BE2C (cell line): ENCODE measurements around the gene MAN1C1.

Experiments used
- DNase-seq: peaks from one replicate; pipeline ENCODE4 v3.0.0-alpha.2; 2020
- H3K27me3 ChIP-seq: fragments of 250-450 bp; sonication (Bioruptor Pico); 2 replicates; pipeline ENCODE4 v1.5.1; 2020; ENCODE audit warnings: mild to moderate bottlenecking
- H3K36me3 ChIP-seq: fragments of 250-450 bp; sonication (Bioruptor Pico); 2 replicates; pipeline ENCODE4 v1.5.1; 2020; ENCODE audit warnings: mild to moderate bottlenecking
- H3K4me1 ChIP-seq: fragments of 250-450 bp; sonication (Bioruptor Pico); 2 replicates; pipeline ENCODE4 v1.5.1; 2020
- H3K4me3 ChIP-seq: 2 replicates; pipeline ENCODE4 v1.5.1; 2011; ENCODE audit warnings: low read depth, low read length
- H3K9me3 ChIP-seq: fragments of 250-450 bp; sonication (Bioruptor Pico); 2 replicates; pipeline ENCODE4 v1.5.1; 2020
- TF ChIP-seq, protein P1 (sequence below): IDR thresholded peaks from 2 replicates; pipeline ENCODE4 v1.5.1; 2012; ENCODE audit warnings: mild to moderate bottlenecking, low read depth, low read length

The MAN1C1 gene

DNA sequence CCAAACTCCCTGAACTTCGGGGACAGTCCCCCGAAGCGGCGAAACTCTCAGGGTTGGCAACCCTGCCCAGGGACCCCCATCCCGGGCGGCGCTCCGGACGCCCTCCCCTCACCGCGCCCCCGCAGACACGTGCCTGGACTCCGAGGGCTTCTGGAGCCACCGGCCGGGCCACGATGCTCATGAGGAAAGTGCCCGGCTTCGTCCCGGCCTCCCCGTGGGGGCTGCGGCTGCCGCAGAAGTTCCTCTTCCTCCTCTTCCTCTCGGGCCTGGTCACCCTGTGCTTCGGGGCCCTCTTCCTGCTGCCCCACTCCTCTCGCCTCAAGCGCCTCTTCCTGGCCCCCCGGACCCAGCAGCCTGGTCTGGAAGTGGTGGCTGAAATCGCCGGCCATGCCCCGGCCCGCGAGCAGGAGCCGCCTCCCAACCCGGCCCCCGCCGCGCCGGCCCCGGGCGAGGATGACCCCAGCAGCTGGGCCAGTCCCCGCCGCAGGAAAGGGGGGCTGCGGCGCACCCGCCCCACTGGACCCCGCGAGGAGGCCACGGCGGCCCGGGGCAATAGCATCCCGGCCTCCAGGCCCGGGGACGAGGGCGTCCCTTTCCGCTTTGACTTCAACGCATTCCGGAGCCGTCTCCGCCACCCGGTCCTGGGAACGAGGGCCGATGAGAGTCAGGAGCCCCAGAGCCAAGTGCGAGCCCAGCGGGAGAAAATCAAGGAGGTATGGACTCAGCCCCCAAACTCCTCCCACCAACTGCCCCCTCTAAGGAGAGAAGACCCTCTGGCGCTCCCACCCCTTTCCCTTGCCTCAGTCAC is 1.2 kb downstream of the MAN1C1 start:
- TF ChIP-seq, protein P1, sequence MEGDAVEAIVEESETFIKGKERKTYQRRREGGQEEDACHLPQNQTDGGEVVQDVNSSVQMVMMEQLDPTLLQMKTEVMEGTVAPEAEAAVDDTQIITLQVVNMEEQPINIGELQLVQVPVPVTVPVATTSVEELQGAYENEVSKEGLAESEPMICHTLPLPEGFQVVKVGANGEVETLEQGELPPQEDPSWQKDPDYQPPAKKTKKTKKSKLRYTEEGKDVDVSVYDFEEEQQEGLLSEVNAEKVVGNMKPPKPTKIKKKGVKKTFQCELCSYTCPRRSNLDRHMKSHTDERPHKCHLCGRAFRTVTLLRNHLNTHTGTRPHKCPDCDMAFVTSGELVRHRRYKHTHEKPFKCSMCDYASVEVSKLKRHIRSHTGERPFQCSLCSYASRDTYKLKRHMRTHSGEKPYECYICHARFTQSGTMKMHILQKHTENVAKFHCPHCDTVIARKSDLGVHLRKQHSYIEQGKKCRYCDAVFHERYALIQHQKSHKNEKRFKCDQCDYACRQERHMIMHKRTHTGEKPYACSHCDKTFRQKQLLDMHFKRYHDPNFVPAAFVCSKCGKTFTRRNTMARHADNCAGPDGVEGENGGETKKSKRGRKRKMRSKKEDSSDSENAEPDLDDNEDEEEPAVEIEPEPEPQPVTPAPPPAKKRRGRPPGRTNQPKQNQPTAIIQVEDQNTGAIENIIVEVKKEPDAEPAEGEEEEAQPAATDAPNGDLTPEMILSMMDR = no peak
- Histone ChIP-seq H3K4me1 (no peaks in the 10 kb centered on the region; the same call in 1 of the 2 replicates), H3K36me3 (no peaks in the 10 kb centered on the region), H3K9me3 (no peaks in the 10 kb centered on the region), H3K4me3 (no peak overlapping the region), H3K27me3 (no peaks in the 10 kb centered on the region)
- DNase-seq = no peak

DNA sequence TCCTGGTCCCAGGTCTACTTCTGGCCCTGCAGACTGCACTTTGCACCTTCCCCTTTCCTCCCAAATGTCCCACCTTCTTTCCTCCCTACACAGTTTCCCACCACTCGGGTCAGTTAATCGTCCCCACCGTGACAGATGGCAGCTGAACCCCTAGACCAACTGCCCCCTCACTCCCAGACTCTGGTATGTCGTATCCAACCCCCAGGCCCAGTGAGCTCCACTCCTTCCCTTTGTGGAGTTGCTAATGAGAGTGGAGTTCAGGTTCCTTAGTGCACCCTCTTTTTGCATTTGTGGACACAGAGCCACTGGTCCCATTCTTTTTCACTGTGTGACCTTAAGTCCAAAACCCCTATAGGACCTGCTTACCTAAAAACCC is 1.8 kb downstream of the MAN1C1 start:
- TF ChIP-seq, protein P1 = no peak
- H3K36me3 ChIP-seq = no peaks in the 10 kb centered on the region
- H3K9me3 ChIP-seq = no peaks in the 10 kb centered on the region
- DNase-seq = no peak
- H3K4me3 ChIP-seq = no peak overlapping the region
- no peaks in the 10 kb centered on the region for H3K27me3 ChIP-seq
- no peaks in the 10 kb centered on the region; the same call in 1 of the 2 replicates for H3K4me1 ChIP-seq

DNA sequence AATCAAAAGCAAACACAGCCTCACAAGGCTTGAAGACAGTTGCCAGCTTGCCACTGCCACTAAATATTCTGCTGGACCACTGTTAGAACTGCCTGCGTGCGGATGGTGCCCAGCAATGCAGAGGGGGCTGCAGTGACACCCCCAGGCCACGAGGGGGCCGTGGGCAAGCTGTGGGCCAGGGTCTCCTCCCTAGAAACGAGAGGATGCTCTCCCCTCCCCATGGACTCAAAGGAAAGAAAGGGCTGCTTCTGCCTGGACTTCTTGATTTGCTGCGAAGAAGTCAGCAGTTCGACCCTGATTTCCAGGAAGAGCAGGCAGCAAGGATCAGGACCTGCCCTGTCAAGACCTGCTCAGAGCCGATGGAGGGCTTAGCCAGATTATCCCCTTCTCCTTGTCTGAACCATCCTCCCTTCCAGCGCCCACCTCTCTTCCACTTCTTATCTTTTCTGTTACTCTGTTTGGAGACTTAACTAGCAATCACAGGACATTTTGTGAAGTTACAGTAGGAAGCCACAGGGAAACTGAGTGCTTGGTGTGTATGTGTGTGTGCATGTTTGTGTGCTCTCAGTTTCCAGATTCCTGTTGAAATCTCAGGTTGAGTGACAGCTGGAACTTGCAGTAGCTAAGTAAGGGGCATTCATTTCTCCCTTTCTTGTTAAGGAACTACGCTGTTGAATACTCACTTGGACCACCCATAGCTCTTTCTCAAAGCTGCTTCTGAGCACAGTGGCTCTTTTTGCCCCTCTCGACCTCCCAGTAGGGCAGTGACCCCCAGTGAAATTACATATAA is 2.7 kb downstream of the MAN1C1 start:
- peak; percentile 57 for DNase-seq
- Histone ChIP-seq H3K4me1 (no peaks in the 10 kb centered on the region; the same call in 1 of the 2 replicates), H3K4me3 (no peak overlapping the region), H3K9me3 (no peaks in the 10 kb centered on the region), H3K36me3 (no peaks in the 10 kb centered on the region), H3K27me3 (no peaks in the 10 kb centered on the region)
- TF ChIP-seq, protein P1 = peak; percentile 74

DNA sequence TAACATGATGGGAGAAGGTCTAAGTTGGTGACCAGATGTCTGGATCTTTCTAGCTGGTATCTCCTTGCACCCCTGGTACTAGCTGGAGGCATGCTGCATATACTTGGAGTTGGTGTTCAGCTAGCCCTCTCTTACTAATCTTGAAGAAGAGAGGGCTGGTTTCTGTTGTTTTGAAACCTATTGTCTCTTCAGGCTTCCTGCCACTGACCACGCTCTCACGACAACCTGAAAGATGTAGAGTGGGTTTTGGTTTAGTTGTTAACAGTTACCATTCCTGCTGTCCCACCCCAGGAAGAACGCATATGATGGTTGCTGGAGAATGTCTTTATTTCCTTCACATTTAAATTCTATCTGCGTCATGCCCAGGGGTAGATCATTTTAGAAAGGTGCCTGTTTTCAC is 3.6 kb downstream of the MAN1C1 start:
- DNase-seq = no peak

DNA sequence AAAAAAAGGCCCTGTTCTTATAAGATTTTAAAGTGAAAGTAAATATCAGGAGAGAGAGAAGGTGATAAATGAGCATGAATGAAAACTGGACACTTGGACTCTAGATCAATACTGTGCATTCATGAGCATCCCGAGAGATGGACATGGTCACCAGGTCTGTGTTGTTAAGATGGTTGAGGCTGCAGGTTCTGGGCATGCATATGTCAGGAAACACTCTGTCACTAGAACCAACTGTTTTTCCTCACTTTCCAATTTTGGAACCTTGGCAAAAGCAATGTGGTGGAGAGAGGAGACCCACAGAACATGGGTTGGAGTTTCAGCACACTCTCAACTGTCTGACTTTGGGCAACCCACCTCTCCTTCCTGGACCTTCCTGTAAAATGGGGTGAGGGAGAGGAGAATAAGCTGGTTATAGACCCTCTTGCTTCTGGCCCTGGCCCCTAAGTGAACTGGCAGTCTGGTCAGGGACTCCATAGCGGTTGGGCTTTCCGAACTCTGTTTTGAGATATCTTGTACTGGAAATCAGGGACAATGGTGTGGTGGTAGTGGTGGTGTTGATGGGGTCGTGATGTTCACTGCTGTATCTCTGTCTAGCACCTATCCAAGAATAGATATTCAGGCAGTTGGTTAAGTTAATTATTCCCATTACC is 4.2 kb downstream of the MAN1C1 start:
- H3K4me1 ChIP-seq = no peaks in the 10 kb centered on the region; the same call in 1 of the 2 replicates
- TF ChIP-seq, protein P1 = no peak
- H3K27me3 ChIP-seq = no peaks in the 10 kb centered on the region
- no peak for DNase-seq
- no peaks in the 10 kb centered on the region for H3K9me3 ChIP-seq
- no peaks in the 10 kb centered on the region for H3K36me3 ChIP-seq
- H3K4me3 ChIP-seq = no peak overlapping the region

More for the DNA sequence above, 3.6 kb downstream of the MAN1C1 start:
- Histone ChIP-seq H3K36me3 (no peaks in the 10 kb centered on the region), H3K4me3 (no peak overlapping the region), H3K4me1 (no peaks in the 10 kb centered on the region; the same call in 1 of the 2 replicates), H3K9me3 (no peaks in the 10 kb centered on the region), H3K27me3 (no peaks in the 10 kb centered on the region)
- TF ChIP-seq, protein P1 = no peak
